Esophagus squamous epithelium (tissue), 5 donors: ENCODE measurements around the gene CHST11. TPM values are rescaled to one million over a fixed set of nuclear protein-coding genes. Genes with fewer than 3 reads are reported as not detected.

Source experiments
- DNase-seq: peaks from one replicate; lab custom pipeline; 2025; lab: John Stamatoyannopoulos, UW
- H3K27ac ChIP-seq, 4 donors: fragments of 200-600 bp; sonication (generic); one replicate each; pipeline ENCODE4 v1.5.1; 2016 to 2019; ENCODE audit warnings: mild to moderate bottlenecking in 1 of 4
- H3K27me3 ChIP-seq, 4 donors: fragments of 200-600 bp; sonication (generic); 1 replicate in 3 of 4; 2 replicates in 1 of 4; pipeline versions ENCODE4 v1.5.1 to v1.6.0; 2017 to 2021; ENCODE audit warnings: antibody characterized with exemption in 1 of 4
- H3K36me3 ChIP-seq, 3 donors: fragments of 200-600 bp; sonication (generic); one replicate each; pipeline ENCODE4 v1.5.1; 2016 to 2019
- H3K4me1 ChIP-seq, 3 donors: fragments of 200-600 bp; sonication (generic); one replicate each; pipeline ENCODE4 v1.5.1; 2017 to 2019
- H3K4me3 ChIP-seq, 4 donors: fragments of 200-600 bp; sonication (generic); 1 replicate in 3 of 4; 2 replicates in 1 of 4; pipeline ENCODE4 v1.5.1; 2016 to 2019; ENCODE audit warnings: mild to moderate bottlenecking in 2 of 4, moderate library complexity in 1 of 4
- H3K9me3 ChIP-seq, 3 donors: fragments of 200-600 bp; sonication (generic); one replicate each; pipeline ENCODE4 v1.5.1; 2016 to 2019
- POLR2A ChIP-seq, 4 donors: fragments of 450-650 bp; IDR thresholded peaks; one replicate each; pipeline ENCODE4 v1.6.1; 2017; ENCODE audit warnings: antibody characterized with exemption in 4 of 4, mild to moderate bottlenecking in 4 of 4, moderate library complexity in 3 of 4
- WGBS, 2 donors: methylation state at CpG; one replicate each; pipeline ENCODE4 v1.1.5; 2018; 5-methylcytosine and 5-hydroxymethylcytosine counted together
- intact Hi-C: fragments of 100-400 bp; cut with DNase I; formaldehyde crosslinking; loops from one replicate; pipeline ENCODE4 v1.15.0; 2022
- total RNA-seq, 4 donors: library from RNA; depleted of rRNA; stranded (reverse); fragments of >200 nt; gene quantifications; one replicate each; pipeline ENCODE4 v1.1.0, GENCODE V29; 2016
- TF ChIP-seq, protein P1 (sequence below), 6 experiments: fragments of 450-650 bp in 4 of 6; fragments of 200-600 bp in 2 of 6; sonication (generic) in 2 of 6; IDR thresholded peaks; one replicate each; pipeline ENCODE4 v1.5.1; 2016 to 2019; ENCODE audit warnings: antibody characterized with exemption in 6 of 6, mild to moderate bottlenecking in 4 of 6, moderate library complexity in 4 of 6
- donor health status: DM: yes; HTN: yes; CAD: no.

The CHST11 gene
- total RNA-seq, 4 donors from 2014 or later: 6.3 to 12.6 (median 10.3) TPM

DNA sequence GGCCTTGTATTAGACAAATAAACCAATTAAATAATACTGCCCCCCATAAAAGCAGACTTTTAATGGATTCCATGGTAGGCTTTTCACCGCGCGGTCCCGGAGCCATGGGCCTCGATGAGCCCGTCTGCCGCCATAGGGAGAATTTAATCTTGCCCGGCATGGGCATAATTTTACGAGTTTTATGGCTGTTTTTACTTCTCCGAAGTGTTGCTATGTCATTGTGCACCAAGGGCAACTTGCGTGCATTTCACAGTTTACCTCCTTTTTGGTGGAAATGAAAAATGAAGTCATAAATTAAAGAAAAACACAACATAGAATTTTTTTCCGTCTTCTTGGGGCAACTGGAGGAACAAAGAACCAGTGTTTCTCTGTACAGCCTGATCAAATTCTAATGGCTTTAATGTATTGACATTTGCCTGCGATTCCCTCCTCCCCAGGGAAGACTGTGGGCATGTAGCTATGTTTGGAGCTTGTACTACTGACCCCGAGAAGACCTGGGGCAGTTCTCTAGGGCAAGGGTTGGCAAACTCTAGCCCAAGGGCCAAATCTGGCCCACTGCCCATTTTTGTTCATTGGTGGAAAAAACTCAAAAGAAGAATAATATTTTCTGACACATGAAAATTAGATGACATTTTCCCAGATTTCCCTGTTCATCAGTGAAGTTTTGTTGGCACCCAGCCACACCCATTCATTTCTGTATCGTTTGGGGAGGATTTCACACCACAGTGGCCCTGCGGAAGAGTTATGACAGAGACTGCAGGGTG, 142.7 kb downstream of the CHST11 start:
- peaks cover 0 to 4% (median 0%) of the 10 kb centered on the region in 4 donors for H3K27me3 ChIP-seq
- no peak for DNase-seq
- no peaks in the 10 kb centered on the region for H3K9me3 ChIP-seq
- WGBS, 2 donors: 88 to 89% methylated on average over 15 of the region's 16 CpGs
- intact Hi-C loops: no loop called here
- TF ChIP-seq POLR2A (IDR thresholded peaks at IDR 0.05): no peak
- TF ChIP-seq, protein P1, sequence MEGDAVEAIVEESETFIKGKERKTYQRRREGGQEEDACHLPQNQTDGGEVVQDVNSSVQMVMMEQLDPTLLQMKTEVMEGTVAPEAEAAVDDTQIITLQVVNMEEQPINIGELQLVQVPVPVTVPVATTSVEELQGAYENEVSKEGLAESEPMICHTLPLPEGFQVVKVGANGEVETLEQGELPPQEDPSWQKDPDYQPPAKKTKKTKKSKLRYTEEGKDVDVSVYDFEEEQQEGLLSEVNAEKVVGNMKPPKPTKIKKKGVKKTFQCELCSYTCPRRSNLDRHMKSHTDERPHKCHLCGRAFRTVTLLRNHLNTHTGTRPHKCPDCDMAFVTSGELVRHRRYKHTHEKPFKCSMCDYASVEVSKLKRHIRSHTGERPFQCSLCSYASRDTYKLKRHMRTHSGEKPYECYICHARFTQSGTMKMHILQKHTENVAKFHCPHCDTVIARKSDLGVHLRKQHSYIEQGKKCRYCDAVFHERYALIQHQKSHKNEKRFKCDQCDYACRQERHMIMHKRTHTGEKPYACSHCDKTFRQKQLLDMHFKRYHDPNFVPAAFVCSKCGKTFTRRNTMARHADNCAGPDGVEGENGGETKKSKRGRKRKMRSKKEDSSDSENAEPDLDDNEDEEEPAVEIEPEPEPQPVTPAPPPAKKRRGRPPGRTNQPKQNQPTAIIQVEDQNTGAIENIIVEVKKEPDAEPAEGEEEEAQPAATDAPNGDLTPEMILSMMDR (IDR thresholded peaks at IDR 0.05): no peak
- H3K4me3 ChIP-seq: no peak overlapping the region
- no peaks in the 10 kb centered on the region for H3K36me3 ChIP-seq
- no peak overlapping the region for H3K27ac ChIP-seq
- H3K4me1 ChIP-seq: peaks cover 7 to 71% (median 32%) of the 10 kb centered on the region in 3 donors

DNA sequence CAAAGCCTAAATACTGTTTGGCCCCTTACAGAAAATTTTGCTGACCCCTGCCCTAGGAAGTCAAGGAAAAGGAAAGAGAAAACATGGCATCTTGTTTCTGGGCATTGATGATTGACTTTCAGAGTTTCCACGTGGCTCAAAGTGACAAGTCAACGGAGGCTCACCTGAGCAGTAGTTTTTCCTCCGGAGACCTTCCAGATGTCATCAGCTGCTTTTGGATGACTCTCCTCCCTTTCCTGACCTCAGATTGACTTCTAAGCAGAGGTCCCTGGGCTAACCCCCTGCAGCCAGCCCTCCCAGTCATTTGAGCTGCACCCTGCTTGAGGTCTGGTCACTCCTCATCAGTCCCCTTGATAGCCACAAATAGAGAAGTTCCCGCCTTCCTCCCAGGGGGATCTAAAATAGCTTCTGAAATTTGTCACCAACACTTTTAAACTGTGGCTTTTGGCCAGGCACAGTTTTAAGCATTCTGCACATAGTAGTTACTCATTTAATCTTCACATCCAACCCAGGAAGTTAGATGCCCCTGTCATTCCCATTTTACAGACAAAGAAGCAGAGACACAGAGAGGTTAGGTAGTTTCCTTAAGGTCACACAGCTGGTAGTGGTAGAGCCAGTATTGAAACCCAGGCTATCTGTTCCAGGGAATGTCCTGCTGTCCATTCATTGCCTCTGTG, 143.4 kb downstream of the CHST11 start:
- no peak overlapping the region for H3K4me3 ChIP-seq
- H3K9me3 ChIP-seq: no peaks in the 10 kb centered on the region
- no peak for DNase-seq
- no peak overlapping the region for H3K27ac ChIP-seq
- no peaks in the 10 kb centered on the region for H3K36me3 ChIP-seq
- TF ChIP-seq, protein P1 (IDR thresholded peaks at IDR 0.05): no peak
- TF ChIP-seq POLR2A (IDR thresholded peaks at IDR 0.05): no peak
- peaks cover 0 to 4% (median 0%) of the 10 kb centered on the region in 4 donors for H3K27me3 ChIP-seq
- H3K4me1 ChIP-seq: peaks cover 10 to 78% (median 39%) of the 10 kb centered on the region in 3 donors
- intact Hi-C loops: no loop called here
- 67 to 81% methylated on average over 4 of the region's 4 CpGs for WGBS, 2 donors

DNA sequence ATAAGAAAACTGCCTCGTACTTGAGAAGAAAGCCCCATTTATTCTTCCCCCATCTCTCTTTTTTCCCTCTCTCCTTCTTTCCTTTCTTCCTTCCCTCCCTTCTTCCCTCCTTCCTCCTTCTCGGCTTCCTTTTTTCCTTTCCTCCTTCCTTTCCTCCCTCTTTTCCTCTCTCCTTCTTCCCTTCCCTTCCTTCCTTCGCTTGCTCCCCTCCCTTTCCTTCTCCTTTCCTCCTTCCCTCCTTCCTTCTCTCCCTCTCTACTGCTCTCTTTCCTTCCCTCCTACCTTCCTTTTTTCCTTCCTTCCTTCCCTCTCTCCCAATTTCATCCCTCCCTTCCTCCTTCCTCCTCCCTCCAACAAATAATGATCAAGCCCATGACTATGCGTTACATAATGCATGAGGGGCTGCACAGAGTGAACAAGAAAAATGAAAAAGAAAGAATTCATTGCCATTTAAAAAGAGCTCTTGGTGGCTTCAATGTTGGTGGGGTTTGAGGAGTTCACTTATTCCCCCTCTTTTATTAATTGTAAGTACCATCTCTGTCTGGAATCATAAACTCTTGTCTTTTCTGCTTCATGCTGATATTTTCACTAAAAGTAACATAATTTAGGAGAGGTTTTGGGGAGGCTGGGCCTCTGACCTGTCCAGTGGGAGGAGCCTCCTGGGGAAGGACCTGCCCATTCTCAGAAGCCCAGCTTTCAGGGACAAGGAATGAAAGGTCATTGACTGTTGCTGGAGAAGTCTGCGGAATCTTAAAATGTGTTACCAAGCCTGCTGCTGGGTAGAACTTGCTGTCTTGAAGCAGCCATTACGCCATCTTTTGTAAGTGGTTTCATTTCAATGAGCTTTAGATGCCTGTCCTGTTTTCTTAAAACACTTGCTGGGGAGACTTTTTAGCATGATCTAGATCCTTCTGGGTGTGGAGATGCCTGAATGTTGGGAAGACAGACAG, 144.3 kb downstream of the CHST11 start:
- DNase-seq: no peak
- TF ChIP-seq, protein P1 (IDR thresholded peaks at IDR 0.05): no peak
- TF ChIP-seq POLR2A (IDR thresholded peaks at IDR 0.05): no peak
- no peaks in the 10 kb centered on the region for H3K36me3 ChIP-seq
- intact Hi-C loops: no loop called here
- WGBS, 2 donors: 85% methylated on average over 6 of the region's 6 CpGs
- H3K9me3 ChIP-seq: no peaks in the 10 kb centered on the region
- peaks cover 10 to 80% (median 38%) of the 10 kb centered on the region in 3 donors for H3K4me1 ChIP-seq
- no peak overlapping the region for H3K4me3 ChIP-seq
- peak overlapping the region in 2 of 4 donors; percentile 8 to 18 for H3K27ac ChIP-seq
- H3K27me3 ChIP-seq: peaks cover 0 to 4% (median 0%) of the 10 kb centered on the region in 4 donors

DNA sequence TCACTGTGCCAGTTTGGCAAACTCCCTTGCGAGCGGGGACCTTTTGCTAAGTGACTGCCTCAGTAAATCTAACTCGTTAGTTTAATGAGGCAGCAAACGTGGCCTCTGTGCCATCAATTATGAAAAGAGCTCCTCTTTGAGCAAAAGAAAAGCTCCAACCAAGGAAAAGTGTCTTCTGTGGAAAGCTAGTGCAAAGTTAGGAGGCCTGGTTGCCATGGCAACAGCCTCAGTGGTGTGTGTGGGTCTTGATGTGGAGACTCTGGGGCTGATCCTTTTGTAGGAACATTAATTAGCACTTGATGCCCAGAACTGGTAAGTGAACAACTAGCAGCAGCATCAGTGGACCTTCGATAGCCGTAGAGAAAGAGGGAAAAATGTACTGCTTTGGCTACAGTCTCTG, 145.7 kb downstream of the CHST11 start:
- H3K27me3 ChIP-seq: no peaks in the 10 kb centered on the region
- 81 to 96% methylated on average over 3 to 6 of the region's 6 CpGs for WGBS, 2 donors
- no peak for DNase-seq
- no peak overlapping the region for H3K4me3 ChIP-seq
- H3K36me3 ChIP-seq: no peaks in the 10 kb centered on the region
- H3K4me1 ChIP-seq: peaks cover 10 to 71% (median 34%) of the 10 kb centered on the region in 3 donors
- intact Hi-C loops: no loop called here
- H3K9me3 ChIP-seq: no peaks in the 10 kb centered on the region
- TF ChIP-seq, protein P1 (IDR thresholded peaks at IDR 0.05): no peak
- no peak for TF ChIP-seq POLR2A (IDR thresholded peaks at IDR 0.05)
- no peak overlapping the region for H3K27ac ChIP-seq
